Peyer's patch (tissue), 4 donors: Measurements from ENCODE around the gene NLGN2. TPM values are rescaled to one million over a fixed set of nuclear protein-coding genes. Genes with fewer than 3 reads are reported as not detected.
"Not testable (repeated sequence)": the region's sequence is repeated elsewhere in the genome, so short reads cannot be mapped to it uniquely, and the experiment has no call there.

Source experiments
- DNase-seq, 3 donors: peaks; one replicate each; pipeline ENCODE4 v3.0.0-alpha.2; 2017 to 2019
- H3K27ac ChIP-seq, 4 donors: fragments of 200-600 bp; sonication (generic); one replicate each; pipeline ENCODE4 v1.5.1; 2016 to 2019
- H3K27me3 ChIP-seq, 2 donors: fragments of 200-600 bp; sonication (generic); one replicate each; pipeline ENCODE4 v1.5.1; 2019
- H3K36me3 ChIP-seq, 3 donors: fragments of 200-600 bp; sonication (generic); one replicate each; pipeline ENCODE4 v1.5.1; 2016 to 2019
- H3K4me1 ChIP-seq, 4 donors: fragments of 200-600 bp; sonication (generic); one replicate each; pipeline ENCODE4 v1.5.1; 2016 to 2019
- H3K4me3 ChIP-seq, 4 donors: fragments of 200-600 bp; sonication (generic); 1 replicate in 3 of 4; 2 replicates in 1 of 4; pipeline ENCODE4 v1.5.1; 2016 to 2019; ENCODE audit warnings: mild to moderate bottlenecking in 1 of 4
- H3K9me3 ChIP-seq, 4 donors: fragments of 200-600 bp; sonication (generic); one replicate each; pipeline ENCODE4 v1.5.1; 2016 to 2019; ENCODE audit warnings: mild to moderate bottlenecking in 1 of 4
- CTCF ChIP-seq, 6 experiments: fragments of 450-650 bp in 4 of 6; fragments of 200-600 bp in 2 of 6; sonication (generic) in 1 of 6; IDR thresholded peaks; one replicate each; pipeline ENCODE4 v1.5.1; 2017 to 2019; ENCODE audit warnings: antibody characterized with exemption in 6 of 6, mild to moderate bottlenecking in 3 of 6, moderate library complexity in 1 of 6
- POLR2A ChIP-seq, 2 donors: fragments of 450-650 bp; IDR thresholded peaks; one replicate each; pipeline ENCODE4 v1.5.1; 2017; ENCODE audit warnings: antibody characterized with exemption in 2 of 2, mild to moderate bottlenecking in 2 of 2, moderate library complexity in 2 of 2
- total RNA-seq, 4 donors: library from RNA; depleted of rRNA; stranded (reverse); fragments of >200 nt; gene quantifications; one replicate each; pipeline ENCODE4 v1.1.0, GENCODE V29; 2016

The NLGN2 gene
- total RNA-seq = 1 to 10 TPM in 3 of 4 donors, under 1 TPM in 1; 0.88 to 9.9 (median 5.8) TPM

DNA sequence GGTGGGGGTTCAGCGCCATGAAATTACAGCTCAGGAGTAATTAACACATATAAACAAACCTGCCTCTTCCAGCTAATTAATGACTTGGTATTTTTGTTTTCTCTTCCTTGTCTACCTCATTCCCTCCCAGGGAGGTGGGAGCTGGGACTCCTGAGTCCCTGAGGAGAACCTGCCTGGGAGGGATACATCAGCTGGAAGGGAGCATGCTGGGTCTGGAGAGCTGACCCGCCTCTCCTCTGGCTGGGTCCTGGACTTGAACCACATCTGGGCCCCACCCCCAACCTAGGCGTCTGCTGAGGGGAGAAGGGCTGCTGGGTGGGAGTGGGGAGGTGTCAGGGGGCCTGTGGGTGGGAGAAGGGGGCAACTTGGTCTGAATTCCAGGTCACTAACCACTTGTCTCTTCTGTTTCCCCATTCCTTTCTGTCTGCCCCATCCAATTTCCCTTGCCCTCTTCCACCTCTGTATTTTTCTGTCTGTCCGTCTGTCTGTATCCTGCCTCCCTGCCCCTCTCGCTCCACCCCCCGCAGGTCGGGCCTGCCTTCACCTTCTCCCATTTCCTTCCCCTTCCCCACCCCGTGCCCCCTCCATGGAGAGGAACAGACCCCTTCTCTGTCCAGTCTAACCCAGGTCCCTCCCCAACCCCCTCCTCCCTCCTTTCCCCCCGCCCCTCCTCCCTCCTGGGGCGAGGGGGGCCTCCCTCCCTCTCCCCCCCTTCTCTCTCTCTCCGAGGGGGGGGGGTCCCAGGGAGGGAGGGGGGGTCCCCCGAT is at the start of gene NLGN2:
Gene NLGN2 (plus strand): TSS at position 361 of the 767 bp plus-strand sequence. CDS start 411 bp downstream, outside the sequence.
- Histone ChIP-seq H3K36me3 (no peaks in the 10 kb centered on the region), H3K27me3 (no peaks in the 10 kb centered on the region), H3K4me1 (peaks cover 0 to 7% (median 5%) of the 10 kb centered on the region in 4 donors), H3K27ac (no peak within 1 kb of the TSS), H3K4me3 (peak within 1 kb of the TSS in 1 of 4 donors; percentile 14), H3K9me3 (no peaks in the 10 kb centered on the region)
- TF ChIP-seq POLR2A (IDR thresholded peaks at IDR 0.05) (no peak), CTCF (IDR thresholded peaks at IDR 0.05) (no peak)
- DNase-seq = no peak

- H3K4me3 ChIP-seq = no peak overlapping the region
- H3K4me1 ChIP-seq = no peaks in the 10 kb centered on the region
- DNase-seq = no peak
- no peak overlapping the region for H3K27ac ChIP-seq
- TF ChIP-seq POLR2A (IDR thresholded peaks at IDR 0.05) (no peak), CTCF (IDR thresholded peaks at IDR 0.05) (no peak)
- H3K36me3 ChIP-seq = no peaks in the 10 kb centered on the region
- H3K9me3 ChIP-seq = no peaks in the 10 kb centered on the region
- no peaks in the 10 kb centered on the region for H3K27me3 ChIP-seq
Observed at GRCh38 chr17:7361906-7362305, 45.7 kb upstream of the NLGN2 start.

- no peaks in the 10 kb centered on the region for H3K9me3 ChIP-seq
- no peaks in the 10 kb centered on the region for H3K36me3 ChIP-seq
- H3K4me1 ChIP-seq = no peaks in the 10 kb centered on the region
- no peak for DNase-seq
- no peaks in the 10 kb centered on the region for H3K27me3 ChIP-seq
- no peak for TF ChIP-seq POLR2A (IDR thresholded peaks at IDR 0.05)
- TF ChIP-seq CTCF (IDR thresholded peaks at IDR 0.05) = no peak
- H3K4me3 ChIP-seq = no peak overlapping the region
- H3K27ac ChIP-seq = no peak overlapping the region
Observed at GRCh38 chr17:7363311-7363710, 44.3 kb upstream of the NLGN2 start.

GRCh38 chr17:7365963-7366362 is 41.7 kb upstream of the NLGN2 start:
- not testable (repeated sequence) for H3K9me3 ChIP-seq, DNase-seq, H3K36me3 ChIP-seq, H3K4me1 ChIP-seq, H3K27ac ChIP-seq, H3K27me3 ChIP-seq, H3K4me3 ChIP-seq

DNA sequence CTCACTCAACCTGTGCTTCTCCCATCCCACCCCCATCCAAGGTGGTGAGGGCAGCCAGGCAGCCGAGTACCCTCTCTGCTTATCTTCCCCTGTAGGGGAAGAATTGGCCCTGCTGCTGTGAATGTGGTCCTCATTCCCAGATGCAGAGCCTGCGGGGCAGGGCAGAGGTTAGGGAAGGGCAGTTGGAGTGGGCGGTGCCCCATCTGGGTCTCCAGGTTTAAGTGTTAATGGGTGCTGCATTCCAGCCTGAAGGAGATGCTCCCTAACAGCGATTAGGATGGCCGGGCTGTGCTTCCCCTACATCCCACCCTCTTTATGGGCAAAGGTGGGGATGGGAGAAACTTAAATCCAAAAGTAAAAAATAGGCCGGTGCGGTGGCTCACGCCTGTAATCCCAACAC is 40.6 kb upstream of the NLGN2 start:
- Histone ChIP-seq H3K4me3 (no peak overlapping the region), H3K36me3 (no peaks in the 10 kb centered on the region), H3K27me3 (no peaks in the 10 kb centered on the region), H3K9me3 (no peaks in the 10 kb centered on the region), H3K4me1 (no peaks in the 10 kb centered on the region), H3K27ac (no peak overlapping the region)
- no peak for TF ChIP-seq POLR2A (IDR thresholded peaks at IDR 0.05)
- TF ChIP-seq CTCF (IDR thresholded peaks at IDR 0.05) = no peak
- DNase-seq = no peak

DNA sequence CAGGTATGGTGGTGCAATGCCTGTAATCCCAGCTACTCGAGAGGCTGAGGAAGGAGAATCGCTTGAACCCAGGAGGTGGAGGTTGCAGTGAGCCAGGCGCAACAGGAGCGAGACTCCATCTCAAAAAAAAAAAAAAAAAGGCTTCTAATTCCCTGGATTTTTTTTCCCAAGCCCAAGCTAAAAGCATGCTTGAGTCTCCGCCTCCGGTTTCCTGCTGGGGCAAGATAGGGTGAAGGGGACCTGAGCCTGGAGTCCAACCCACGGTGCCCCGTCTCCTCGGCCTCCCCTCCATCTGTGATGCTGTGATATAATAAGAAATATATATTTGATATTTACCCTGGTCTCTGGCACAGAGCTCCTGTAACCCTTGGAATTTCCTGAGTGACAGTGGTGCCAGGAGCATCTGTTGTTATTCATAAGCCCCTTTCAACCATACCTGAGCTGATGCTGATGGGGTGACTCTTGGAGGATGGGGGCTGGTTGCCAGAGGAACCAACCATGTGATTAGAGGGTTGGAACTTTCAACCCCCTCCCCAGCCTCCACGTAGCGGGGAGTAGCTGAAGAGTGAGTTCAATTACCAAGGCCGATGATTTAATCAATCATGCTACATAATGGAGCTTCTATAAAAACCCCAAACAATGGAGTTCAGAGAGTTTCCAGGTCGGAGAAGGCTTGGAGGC is 39.6 kb upstream of the NLGN2 start:
- no peak for DNase-seq
- H3K27ac ChIP-seq = no peak overlapping the region
- H3K27me3 ChIP-seq = no peaks in the 10 kb centered on the region
- no peaks in the 10 kb centered on the region for H3K36me3 ChIP-seq
- TF ChIP-seq POLR2A (IDR thresholded peaks at IDR 0.05) (no peak), CTCF (IDR thresholded peaks at IDR 0.05) (no peak)
- H3K4me1 ChIP-seq = no peaks in the 10 kb centered on the region
- no peaks in the 10 kb centered on the region for H3K9me3 ChIP-seq
- no peak overlapping the region for H3K4me3 ChIP-seq

GRCh38 chr17:7368599-7368994 is 39.0 kb upstream of the NLGN2 start:
- not testable (repeated sequence) for H3K4me1 ChIP-seq, H3K27ac ChIP-seq, H3K36me3 ChIP-seq, H3K27me3 ChIP-seq, H3K4me3 ChIP-seq, DNase-seq, H3K9me3 ChIP-seq
